ENCODE results near the gene SUCLG2.

Gene SUCLG2

DNA sequence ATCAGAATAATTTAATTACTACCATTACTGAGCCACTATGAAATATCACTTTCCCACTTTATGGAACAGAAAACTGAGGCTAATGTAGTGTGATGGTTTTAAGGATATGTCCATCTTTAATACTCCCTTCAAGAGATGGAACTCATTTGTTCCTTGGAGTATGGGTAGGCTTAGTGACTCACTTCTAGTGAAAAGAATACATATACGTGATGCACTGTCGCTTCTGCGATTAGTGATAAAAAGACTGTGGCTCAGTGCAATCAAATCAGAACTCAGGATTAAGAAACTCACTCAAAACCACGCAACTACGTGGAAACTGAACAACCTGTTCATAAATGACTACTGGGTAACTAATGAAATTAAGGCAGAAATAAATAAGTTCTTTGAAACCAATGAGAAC lies 216.6 kb downstream of the SUCLG2 start (continued):
- no peak for TF ChIP-seq ZNF266 (tag by site-specific recombination; IDR thresholded peaks at IDR 0.05; ENCODE audit: low read depth)
- TF ChIP-seq ZNF114 (tag by site-specific recombination; IDR thresholded peaks at IDR 0.05) = no peak
- TF ChIP-seq SALL2 (tag by site-specific recombination; IDR thresholded peaks at IDR 0.05; ENCODE audit: borderline replicate concordance) = no peak

- Histone ChIP-seq H3K36me3 (ENCODE audit: control insufficient read depth in 2 of 2, insufficient read depth in 1 of 2, low read length in 2 of 2) (no peaks in the 10 kb centered on the region), H3K4me1 (ENCODE audit: control insufficient read depth, insufficient read depth, low read length) (no peaks in the 10 kb centered on the region), H3K9me3 (ENCODE audit: control insufficient read depth, insufficient read depth, low read depth, low read length) (no peaks in the 10 kb centered on the region), H3K27ac (ENCODE audit: extremely low read depth, low read depth, low read length) (no peak overlapping the region), H3K4me3 (ENCODE audit: low read depth, low read length) (no peak overlapping the region)
- POLR2A ChIA-PET = no interaction called here
- CTCF ChIA-PET = no interaction called here
- TF ChIP-seq ZNF555 (tag by site-specific recombination; conservative IDR thresholded peaks at IDR 0.05) (no peak), ZNF544 (tag by site-specific recombination; IDR thresholded peaks at IDR 0.05) (no peak), ZNF16 (tag by site-specific recombination; IDR thresholded peaks at IDR 0.05; ENCODE audit: low read depth) (no peak), ZNF2 (tag by site-specific recombination; IDR thresholded peaks at IDR 0.05) (no peak), ZNF518A (tag by site-specific recombination; conservative IDR thresholded peaks at IDR 0.05; ENCODE audit: low read depth) (no peak), SETDB1 (IDR thresholded peaks at IDR 0.05; ENCODE audit: insufficient read length, low read length) (no peak), ZBTB26 (tag by site-specific recombination; optimal IDR thresholded peaks at IDR 0.05) (no peak), YY1 (tag by site-specific recombination; IDR thresholded peaks at IDR 0.05) (no peak), KLF1 (tag by site-specific recombination; IDR thresholded peaks at IDR 0.05) (no peak), IKZF3 (tag by site-specific recombination; IDR thresholded peaks at IDR 0.05) (no peak), ZNF18 (tag by site-specific recombination; IDR thresholded peaks at IDR 0.05) (no peak), ZNF169 (tag by site-specific recombination; IDR thresholded peaks at IDR 0.05) (no peak)
These were observed 217.3 kb downstream of the SUCLG2 start for GRCh38 chr3:67437090-67437489.

DNA sequence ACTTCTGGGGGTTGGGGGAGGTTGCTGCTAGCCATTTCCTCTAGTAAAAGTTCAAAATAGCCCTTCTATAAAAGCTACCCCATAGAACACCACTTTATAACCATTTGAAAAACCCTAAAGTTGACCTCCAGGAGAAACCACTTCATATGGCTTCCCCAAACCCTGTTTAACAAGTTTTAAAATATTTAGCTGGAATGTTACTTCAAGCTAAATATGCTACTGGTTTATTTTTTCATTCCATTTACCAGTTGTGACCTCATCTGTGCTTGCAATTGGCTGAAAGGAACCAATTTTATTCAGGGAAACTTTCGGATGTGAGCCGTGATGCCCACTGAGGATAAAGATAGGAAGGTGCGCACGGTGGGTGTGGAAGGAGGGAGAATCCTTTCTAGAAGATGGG lies 221.3 kb downstream of the SUCLG2 start:
- Histone ChIP-seq H3K27ac (ENCODE audit: extremely low read depth, low read depth, low read length) (no peak overlapping the region), H3K9me3 (ENCODE audit: control insufficient read depth, insufficient read depth, low read depth, low read length) (no peaks in the 10 kb centered on the region), H3K4me1 (ENCODE audit: control insufficient read depth, insufficient read depth, low read length) (no peaks in the 10 kb centered on the region), H3K36me3 (ENCODE audit: control insufficient read depth in 2 of 2, insufficient read depth in 1 of 2, low read length in 2 of 2) (no peaks in the 10 kb centered on the region), H3K4me3 (ENCODE audit: low read depth, low read length) (no peak overlapping the region)
- POLR2A ChIA-PET = no interaction called here
- CTCF ChIA-PET = no interaction called here
- TF ChIP-seq ZFP37 (tag by site-specific recombination; IDR thresholded peaks at IDR 0.05) = no peak
- no peak for TF ChIP-seq ZNF843 (tag by site-specific recombination; IDR thresholded peaks at IDR 0.05)
- no peak for TF ChIP-seq ZNF239 (tag by site-specific recombination; IDR thresholded peaks at IDR 0.05)
- no peak for TF ChIP-seq ZNF114 (tag by site-specific recombination; IDR thresholded peaks at IDR 0.05)
- TF ChIP-seq ZNF785 (tag by site-specific recombination; IDR thresholded peaks at IDR 0.05) = no peak
- no peak for TF ChIP-seq ZNF596 (tag by site-specific recombination; IDR thresholded peaks at IDR 0.05)
- no peak for TF ChIP-seq ZNF544 (tag by site-specific recombination; IDR thresholded peaks at IDR 0.05)
- no peak for TF ChIP-seq ZSCAN30 (tag by site-specific recombination; IDR thresholded peaks at IDR 0.05)
- TF ChIP-seq ZNF266 (tag by site-specific recombination; IDR thresholded peaks at IDR 0.05; ENCODE audit: low read depth) = no peak
- TF ChIP-seq PBX3 (CRISPR knock-in tag; IDR thresholded peaks at IDR 0.05) = no peak
- no peak for TF ChIP-seq FEZF1 (tag by site-specific recombination; IDR thresholded peaks at IDR 0.05)
- no peak for TF ChIP-seq ZNF132 (tag by site-specific recombination; IDR thresholded peaks at IDR 0.05; ENCODE audit: borderline replicate concordance)
- no peak for TF ChIP-seq ZNF248 (tag by site-specific recombination; IDR thresholded peaks at IDR 0.05)
- no peak for TF ChIP-seq ZNF707 (tag by site-specific recombination; IDR thresholded peaks at IDR 0.05)
- TF ChIP-seq OSR2 (tag by site-specific recombination; IDR thresholded peaks at IDR 0.05) = no peak
- no peak for TF ChIP-seq ZNF37A (tag by site-specific recombination; IDR thresholded peaks at IDR 0.05)
